Activated CD8-positive, alpha-beta memory T cell treated with anti-CD3 and anti-CD28 coated beads, Interleukin-2, amount 50 U/mL, for 4 hours (primary cell): ENCODE results near the gene MINDY4B.

Source experiments
- DNase-seq: peaks from one replicate; pipeline ENCODE4 v3.0.0-alpha.2; 2020

The MINDY4B gene

DNA sequence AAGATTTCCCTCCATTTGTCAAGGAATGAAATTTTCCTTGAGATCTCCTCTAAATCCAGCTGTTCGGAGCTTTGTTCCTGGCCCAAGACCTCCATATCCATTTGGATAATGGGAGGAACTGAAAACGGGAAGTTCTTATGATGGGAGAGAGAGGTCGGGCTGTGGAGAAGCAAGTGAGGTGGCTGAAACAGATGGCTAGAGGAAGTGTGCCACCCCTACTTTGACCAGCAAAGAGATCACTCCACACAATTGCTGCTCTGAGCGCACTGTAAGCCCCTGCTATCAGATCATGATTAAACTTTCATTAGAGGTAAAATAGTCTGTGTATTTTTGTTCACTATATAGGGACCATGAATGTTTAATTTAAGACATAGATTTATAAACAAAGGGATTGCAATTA, at the start of gene MINDY4B:
MINDY4B (minus strand) TSS at position 101 of the 400 bp plus-strand sequence; CDS start at position 101, 0 bp downstream.
- no peak for DNase-seq

DNA sequence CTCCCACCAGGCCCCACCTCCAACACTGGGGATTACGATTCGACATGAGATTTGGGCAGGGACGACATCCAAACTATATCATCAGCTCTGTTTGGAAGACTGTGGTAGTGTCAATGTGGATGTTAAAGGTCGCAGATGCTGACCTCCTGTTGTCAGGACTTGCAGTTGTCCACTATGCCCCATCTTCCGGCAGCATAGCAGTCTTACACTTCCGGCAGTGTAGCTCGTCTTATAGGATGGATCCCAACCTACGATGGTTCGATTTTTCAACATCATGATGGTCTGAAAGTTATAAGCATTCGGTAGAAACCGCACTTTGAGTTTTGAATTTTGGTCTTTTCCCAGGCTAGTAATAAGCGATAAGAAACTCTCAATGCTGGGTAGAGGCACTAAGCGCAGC, 46.7 kb upstream of the MINDY4B start:
- no peak for DNase-seq

GRCh38 chr3:150945226-150946032, 40.2 kb upstream of the MINDY4B start:
- no peak for DNase-seq

GRCh38 chr3:150942221-150942620, 37.0 kb upstream of the MINDY4B start:
- DNase-seq: no peak

DNA sequence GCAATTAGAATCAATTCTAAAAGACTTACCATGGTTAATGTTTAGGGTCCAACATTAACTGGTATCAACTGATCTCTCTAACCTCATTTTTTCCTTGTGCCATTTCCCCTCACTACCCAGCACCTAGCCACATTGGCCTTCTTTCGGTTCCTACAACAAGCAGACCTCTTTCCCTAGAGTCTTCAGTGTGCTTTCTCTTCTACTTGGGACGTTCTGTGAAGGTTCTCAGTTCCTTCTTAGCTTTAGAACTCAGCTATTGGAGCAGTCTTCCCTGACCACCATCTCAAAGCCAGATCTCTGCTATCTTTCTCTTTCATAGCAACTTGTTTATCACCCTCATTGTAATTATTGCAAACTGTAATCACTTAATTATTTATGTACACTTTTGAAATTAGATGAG, 31.5 kb upstream of the MINDY4B start:
- no peak for DNase-seq

GRCh38 chr3:150933473-150933995, 28.3 kb upstream of the MINDY4B start:
- no peak for DNase-seq

DNA sequence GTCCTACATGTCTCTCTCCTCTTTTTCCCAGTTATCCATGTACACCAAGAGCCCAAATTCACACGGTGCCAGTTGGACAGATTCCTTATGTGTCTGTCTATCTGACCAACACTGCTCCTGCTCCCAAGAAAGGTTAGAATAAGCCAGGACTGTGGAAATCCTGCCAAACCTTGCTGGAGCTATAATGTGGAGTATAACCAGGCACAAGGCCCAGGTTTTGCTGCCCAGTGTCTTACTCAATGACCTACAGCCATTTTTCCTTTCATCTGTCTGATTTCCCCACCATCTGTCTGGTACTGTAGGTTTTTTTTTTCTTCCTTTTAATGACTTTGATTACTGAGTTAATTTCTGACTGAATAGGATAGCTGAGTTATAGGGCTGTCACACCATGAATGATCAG, 26.5 kb upstream of the MINDY4B start:
- DNase-seq: no peak

GRCh38 chr3:150930839-150931238, 25.6 kb upstream of the MINDY4B start:
- DNase-seq: no peak

DNA sequence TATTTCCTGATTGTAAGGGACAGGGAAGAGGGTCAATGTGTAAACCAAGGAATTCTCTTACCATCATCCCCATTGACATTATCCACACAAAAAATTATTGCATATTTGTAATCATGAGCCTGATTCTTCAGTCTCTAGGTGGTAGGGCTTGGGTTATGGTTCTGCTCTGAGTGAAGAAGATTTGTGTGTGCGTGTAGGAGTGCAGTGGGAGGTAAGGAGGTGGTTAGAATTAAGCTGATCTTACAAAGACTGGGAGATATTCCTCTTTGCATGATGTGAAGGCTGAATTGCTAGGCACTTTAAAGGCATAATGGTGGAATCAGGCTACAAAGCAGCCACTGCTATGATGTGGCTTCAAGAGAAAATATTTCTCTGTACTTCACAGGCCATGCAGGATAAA, 23.0 kb upstream of the MINDY4B start:
- no peak for DNase-seq

DNA sequence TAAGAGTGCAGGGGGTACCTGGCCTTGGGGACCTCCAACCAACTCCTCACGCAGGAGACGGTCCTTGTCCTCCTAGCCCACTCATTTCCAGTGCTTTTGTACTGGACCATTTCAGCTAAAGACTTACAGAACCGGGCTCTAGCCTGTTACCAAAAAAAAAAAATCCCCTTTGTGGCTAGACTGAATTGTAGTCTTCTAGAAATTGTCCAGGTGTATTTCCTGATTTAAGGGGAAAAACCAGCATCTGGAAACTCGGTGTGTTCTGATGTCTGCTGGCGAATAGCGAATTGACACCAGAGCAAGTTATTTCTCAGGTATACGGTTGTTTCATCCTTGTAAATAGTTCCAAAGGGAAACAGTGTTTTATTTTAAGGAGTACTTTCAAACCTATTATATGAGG, 21.1 kb upstream of the MINDY4B start:
- DNase-seq: no peak

GRCh38 chr3:150925751-150926201, 20.5 kb upstream of the MINDY4B start:
- DNase-seq: peak; percentile 52

DNA sequence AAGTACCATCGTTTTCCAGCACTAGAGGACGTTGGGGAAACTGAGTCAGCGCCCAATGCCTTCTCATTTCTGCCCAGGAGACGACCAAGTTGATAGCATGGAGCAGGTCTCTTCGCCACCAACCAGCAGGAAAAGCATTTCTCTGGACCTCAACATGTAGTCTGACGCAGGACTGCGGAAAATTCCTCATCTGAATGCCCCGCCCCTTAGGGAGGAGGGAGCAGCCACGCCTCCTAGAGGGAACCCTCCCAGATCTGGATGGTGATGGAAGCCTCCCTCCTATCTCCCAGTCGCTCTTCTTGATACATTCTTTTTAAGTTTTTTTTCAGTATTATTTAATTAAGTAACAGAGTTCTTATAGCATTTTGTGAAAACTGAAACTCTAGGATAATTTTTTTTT, 17.4 kb upstream of the MINDY4B start:
- DNase-seq: no peak

DNA sequence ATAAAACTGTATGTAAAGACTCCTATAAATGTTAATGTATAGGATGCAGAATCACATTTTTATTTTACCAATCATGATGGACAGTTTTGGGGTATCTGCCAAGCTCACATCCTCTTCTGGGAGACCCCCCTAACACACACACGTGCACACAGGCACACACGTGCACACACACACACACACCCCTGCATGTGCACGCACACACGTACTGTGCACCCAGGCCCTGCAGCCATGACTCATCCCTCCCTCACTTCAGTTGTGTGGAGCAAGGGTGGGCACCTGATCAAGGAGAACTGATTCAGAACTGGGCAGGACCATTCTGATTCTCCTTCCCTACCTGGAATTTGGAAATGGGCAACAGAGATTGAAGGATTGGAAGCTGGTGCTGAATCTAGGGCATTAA, 16.0 kb upstream of the MINDY4B start:
- DNase-seq: no peak

- DNase-seq: no peak
Measured at GRCh38 chr3:150920236-150920635, 15.0 kb upstream of the MINDY4B start.

DNA sequence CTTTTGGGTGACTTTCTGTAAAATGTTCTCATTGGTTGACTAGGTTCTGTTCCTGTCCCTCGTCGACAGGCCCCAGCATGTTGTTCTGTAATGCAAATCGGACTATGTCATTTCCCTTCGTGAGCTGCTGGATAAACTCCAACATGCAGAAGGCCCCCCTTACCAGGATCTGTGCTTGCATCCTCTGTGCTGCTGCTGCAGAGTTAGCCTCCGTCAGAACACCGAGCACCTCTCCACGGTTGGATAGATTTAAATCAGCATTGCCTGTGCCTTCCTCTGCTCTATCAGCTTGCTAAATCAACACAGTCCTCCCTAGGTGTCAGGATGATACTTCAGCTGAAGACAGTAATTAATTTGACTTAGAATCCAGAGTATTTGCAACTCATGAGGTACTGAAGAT, 12.7 kb upstream of the MINDY4B start:
- no peak for DNase-seq

- DNase-seq: no peak
Measured at GRCh38 chr3:150913133-150913922, 8.1 kb upstream of the MINDY4B start.

- DNase-seq: no peak
Measured at GRCh38 chr3:150912501-150912900, 7.3 kb upstream of the MINDY4B start.

GRCh38 chr3:150911771-150912170, 6.5 kb upstream of the MINDY4B start:
- DNase-seq: no peak

DNA sequence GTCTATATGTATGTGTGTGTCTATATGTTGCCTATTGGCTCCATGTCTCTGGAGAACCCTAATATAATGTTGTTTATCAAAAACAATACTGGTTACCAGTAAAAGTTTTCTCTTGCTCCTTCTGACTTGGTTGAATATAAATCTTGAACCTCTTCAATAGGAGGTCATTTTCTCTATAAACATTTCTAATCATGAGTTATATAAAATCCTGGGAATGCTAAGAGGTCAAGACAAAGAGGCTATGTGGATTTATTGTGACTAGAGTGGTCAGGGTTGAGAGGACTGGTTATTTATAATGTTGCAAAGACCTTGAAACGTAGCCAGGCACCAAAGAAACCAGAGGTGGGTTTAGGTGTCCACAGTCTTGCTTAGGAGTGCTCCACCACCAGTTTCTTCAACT, 1.2 kb upstream of the MINDY4B start:
- no peak for DNase-seq

GRCh38 chr3:150905746-150906145, 507 bp upstream of the MINDY4B start:
- DNase-seq: no peak

GRCh38 chr3:150902988-150903387, 2.3 kb downstream of the MINDY4B start:
- DNase-seq: no peak

DNA sequence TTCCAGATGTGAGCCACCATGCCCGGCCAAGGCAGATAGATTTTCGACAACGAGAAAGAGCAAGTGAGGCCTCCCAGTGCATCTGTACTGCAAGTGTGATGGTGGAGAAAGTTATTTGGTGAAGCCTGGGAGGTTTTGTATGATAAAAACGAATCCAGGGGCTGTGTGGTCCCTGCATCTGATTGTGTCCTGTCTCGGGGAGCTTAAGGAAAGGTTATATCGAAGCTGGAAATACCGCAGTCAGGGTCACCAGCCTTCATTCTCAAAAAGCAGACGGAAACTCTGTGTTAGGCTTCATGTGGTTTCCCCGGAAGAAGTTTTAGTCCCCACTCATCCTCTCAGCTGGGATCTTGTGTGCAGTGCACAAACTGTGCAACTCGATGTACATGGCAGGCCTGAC, 3.4 kb downstream of the MINDY4B start:
- no peak for DNase-seq

DNA sequence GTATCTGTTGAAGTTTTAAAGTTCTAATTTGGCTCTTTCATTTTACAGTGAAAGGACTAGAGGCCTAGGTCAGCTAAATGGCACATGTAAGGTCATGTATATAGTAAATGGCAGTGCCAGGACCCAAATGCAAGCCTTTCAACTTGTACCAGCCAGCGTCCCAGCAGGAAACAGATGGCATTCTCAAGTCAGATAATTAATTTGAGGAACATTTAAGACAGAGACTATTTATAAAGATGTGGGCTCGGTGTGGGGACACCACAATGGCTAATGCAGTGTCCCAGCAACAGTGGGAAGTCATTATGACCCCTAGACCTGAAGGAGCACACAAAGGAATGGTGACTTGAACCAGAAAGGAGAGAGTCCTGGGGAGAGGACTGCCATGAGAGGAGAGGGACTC, 6.1 kb downstream of the MINDY4B start:
- DNase-seq: no peak
